Stimulated activated CD8-positive, alpha-beta memory T cell treated with anti-CD3 and anti-CD28 coated beads, Interleukin-7, amount 100 ng/mL, for 48 hours (primary cell): ENCODE data around the gene SLC38A3.
"Not testable (repeated sequence)": the region's sequence is repeated elsewhere in the genome, so short reads cannot be mapped to it uniquely, and the experiment has no call there.

ENCODE experiments used
- DNase-seq, 2 donors: peaks; one replicate each; pipeline ENCODE4 v3.0.0-alpha.2; 2020; ENCODE audit warnings: low read depth in 1 of 2; ENCODE audit errors: extremely low read depth in 1 of 2

SLC38A3 gene

GRCh38 chr3:50208677-50209344, 3.7 kb downstream of the SLC38A3 start:
- DNase-seq: no peak

- no peak for DNase-seq
These were observed 5.1 kb downstream of the SLC38A3 start for GRCh38 chr3:50210176-50210509.

GRCh38 chr3:50210510-50211367, 5.7 kb downstream of the SLC38A3 start:
- DNase-seq: no peak

- not testable (repeated sequence) for DNase-seq
These were observed 6.3 kb downstream of the SLC38A3 start for GRCh38 chr3:50211368-50211717.

GRCh38 chr3:50211930-50212329, 6.9 kb downstream of the SLC38A3 start:
- peak; percentile 45 to 56 for DNase-seq

- no peak for DNase-seq
These were observed 7.4 kb downstream of the SLC38A3 start for GRCh38 chr3:50212502-50212901.

- no peak for DNase-seq
These were observed 7.9 kb downstream of the SLC38A3 start for GRCh38 chr3:50212971-50213370.

- DNase-seq: no peak
These were observed 8.3 kb downstream of the SLC38A3 start for GRCh38 chr3:50213373-50213772.

- DNase-seq: no peak
These were observed 9.8 kb downstream of the SLC38A3 start for GRCh38 chr3:50214824-50215223.

- DNase-seq: no peak
These were observed 10.5 kb downstream of the SLC38A3 start for GRCh38 chr3:50215529-50215928.

GRCh38 chr3:50217681-50218080, 12.6 kb downstream of the SLC38A3 start:
- no peak for DNase-seq

GRCh38 chr3:50218448-50218847, 13.4 kb downstream of the SLC38A3 start:
- no peak for DNase-seq

- DNase-seq: no peak
These were observed 14.2 kb downstream of the SLC38A3 start for GRCh38 chr3:50219285-50219684.

- no peak for DNase-seq
These were observed 15.0 kb downstream of the SLC38A3 start for GRCh38 chr3:50220109-50220508.

- no peak for DNase-seq
These were observed 16.0 kb downstream of the SLC38A3 start for GRCh38 chr3:50221051-50221410.

GRCh38 chr3:50221411-50222168, 16.5 kb downstream of the SLC38A3 start:
- DNase-seq: no peak

- no peak for DNase-seq
These were observed 17.1 kb downstream of the SLC38A3 start for GRCh38 chr3:50222169-50222528.

GRCh38 chr3:50224639-50225038, 19.6 kb downstream of the SLC38A3 start:
- no peak for DNase-seq

GRCh38 chr3:50226888-50227389, 21.9 kb downstream of the SLC38A3 start:
- DNase-seq: no peak

- peak; percentile 81 to 84 for DNase-seq
These were observed 22.5 kb downstream of the SLC38A3 start for GRCh38 chr3:50227390-50228183.
